PC-3 (cell line): Measurements from ENCODE around the gene VSIG10.

Experiments used
- EZH2 ChIP-seq: fragments of 300-600 bp; sonication (generic); IDR thresholded peaks from one replicate; pipeline ENCODE4 v1.6.1; 2017; ENCODE audit warnings: antibody characterized with exemption, mild to moderate bottlenecking, low read length; ENCODE audit not compliant: unreplicated experiment
- EZH2phosphoT487 ChIP-seq: fragments of 300-600 bp; sonication (generic); IDR thresholded peaks from 2 replicates; pipeline ENCODE4 v1.6.1; 2018; ENCODE audit warnings: mild to moderate bottlenecking, antibody characterized with exemption, low read length, borderline replicate concordance
- TF ChIP-seq, protein P1 (sequence below): fragments of 300-600 bp; sonication (generic); conservative IDR thresholded peaks from 2 replicates; pipeline ENCODE4 v1.5.1; 2017; ENCODE audit warnings: antibody characterized with exemption, low read depth, mild to moderate bottlenecking, low read length

GRCh38 chr12:118038137-118038536 lies 65.7 kb downstream of the VSIG10 start:
- TF ChIP-seq, protein P1, sequence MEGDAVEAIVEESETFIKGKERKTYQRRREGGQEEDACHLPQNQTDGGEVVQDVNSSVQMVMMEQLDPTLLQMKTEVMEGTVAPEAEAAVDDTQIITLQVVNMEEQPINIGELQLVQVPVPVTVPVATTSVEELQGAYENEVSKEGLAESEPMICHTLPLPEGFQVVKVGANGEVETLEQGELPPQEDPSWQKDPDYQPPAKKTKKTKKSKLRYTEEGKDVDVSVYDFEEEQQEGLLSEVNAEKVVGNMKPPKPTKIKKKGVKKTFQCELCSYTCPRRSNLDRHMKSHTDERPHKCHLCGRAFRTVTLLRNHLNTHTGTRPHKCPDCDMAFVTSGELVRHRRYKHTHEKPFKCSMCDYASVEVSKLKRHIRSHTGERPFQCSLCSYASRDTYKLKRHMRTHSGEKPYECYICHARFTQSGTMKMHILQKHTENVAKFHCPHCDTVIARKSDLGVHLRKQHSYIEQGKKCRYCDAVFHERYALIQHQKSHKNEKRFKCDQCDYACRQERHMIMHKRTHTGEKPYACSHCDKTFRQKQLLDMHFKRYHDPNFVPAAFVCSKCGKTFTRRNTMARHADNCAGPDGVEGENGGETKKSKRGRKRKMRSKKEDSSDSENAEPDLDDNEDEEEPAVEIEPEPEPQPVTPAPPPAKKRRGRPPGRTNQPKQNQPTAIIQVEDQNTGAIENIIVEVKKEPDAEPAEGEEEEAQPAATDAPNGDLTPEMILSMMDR, result no peak
- TF ChIP-seq EZH2phosphoT487 (no peak), EZH2 (no peak)
